Tracheal epithelial cell (primary cell): ENCODE data around the gene OR8H2. TPM values are rescaled to one million over a fixed set of nuclear protein-coding genes. Genes with fewer than 3 reads are reported as not detected.

Experiments
- total RNA-seq: library from RNA; depleted of rRNA; stranded (reverse); fragments of >200 nt; gene quantifications from 2 replicates; pipeline ENCODE4 v1.2.1, GENCODE V29; 2014

Gene OR8H2, protein sequence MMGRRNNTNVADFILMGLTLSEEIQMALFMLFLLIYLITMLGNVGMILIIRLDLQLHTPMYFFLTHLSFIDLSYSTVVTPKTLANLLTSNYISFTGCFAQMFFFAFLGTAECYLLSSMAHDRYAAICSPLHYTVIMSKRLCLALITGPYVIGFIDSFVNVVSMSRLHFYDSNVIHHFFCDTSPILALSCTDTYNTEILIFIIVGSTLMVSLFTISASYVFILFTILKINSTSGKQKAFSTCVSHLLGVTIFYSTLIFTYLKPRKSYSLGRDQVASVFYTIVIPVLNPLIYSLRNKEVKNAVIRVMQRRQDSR
- not detected in 2 replicates for total RNA-seq

DNA sequence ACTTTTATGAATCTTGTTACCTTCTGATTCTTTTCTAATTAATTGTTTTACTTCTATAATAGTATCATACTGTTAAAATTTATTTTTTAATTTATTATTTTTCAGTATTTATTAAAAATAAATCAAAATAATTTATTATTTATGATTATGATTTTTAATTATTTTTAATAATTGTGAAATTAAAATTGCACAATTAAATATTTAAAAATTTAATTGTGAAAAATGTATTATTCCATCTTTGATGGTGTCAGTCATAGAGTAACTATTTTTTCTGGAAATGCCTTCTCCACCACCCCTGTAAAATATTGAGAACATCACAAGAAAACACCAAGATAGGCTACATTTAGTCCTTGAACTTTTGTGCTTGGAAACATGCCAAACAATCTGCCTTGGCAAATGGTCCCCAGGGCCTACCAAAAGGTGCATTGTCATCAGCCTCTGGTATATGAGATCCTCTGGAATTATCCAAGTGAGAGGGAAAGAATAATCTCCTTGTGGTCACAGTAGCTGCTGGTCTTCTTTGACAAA lies at the start of gene OR8H2:
OR8H2 (plus strand) TSS at position 478 of the 528 bp plus-strand sequence. CDS start 1,356 bp downstream, outside the sequence.

DNA sequence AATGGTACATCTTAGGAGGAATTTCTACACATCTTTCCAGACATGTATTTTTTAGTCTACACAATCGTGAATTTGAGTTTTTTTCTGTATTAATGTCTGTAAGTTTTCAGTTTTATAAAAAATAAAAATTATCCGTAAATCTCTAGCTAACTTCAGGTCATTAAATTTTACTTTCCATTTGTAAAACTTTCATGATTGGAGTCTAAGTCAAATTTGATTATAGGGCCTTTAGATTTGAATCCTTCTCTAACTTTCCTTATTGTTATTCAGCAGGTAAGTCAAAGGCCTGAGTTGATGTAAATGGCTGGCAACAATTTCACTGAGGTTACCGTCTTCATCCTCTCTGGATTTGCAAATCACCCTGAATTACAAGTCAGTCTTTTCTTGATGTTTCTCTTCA lies 10.5 kb upstream of the OR8H2 start, which contains the start of gene OR8I2:
OR8I2 (plus strand) TSS at position 301 of the 400 bp plus-strand sequence; CDS start at position 301, 0 bp downstream.

DNA sequence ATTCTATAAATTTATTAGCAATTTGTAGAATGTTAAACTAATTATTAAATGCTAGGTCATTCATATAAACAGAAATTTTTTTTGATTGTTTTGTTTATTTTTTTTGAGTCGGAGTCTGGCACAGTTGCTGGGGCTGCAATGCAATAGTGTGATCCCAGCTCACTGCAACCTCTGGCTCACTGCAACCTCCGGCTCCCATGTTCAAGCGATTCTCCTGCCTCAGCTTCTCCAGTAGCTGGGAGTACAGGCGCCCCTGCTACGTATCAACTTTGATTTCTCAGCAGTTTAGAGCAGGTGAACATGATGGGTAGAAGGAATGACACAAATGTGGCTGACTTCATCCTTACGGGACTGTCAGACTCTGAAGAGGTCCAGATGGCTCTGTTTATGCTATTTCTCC lies 18.6 kb downstream of the OR8H2 start, which contains the start of gene OR8H3:
OR8H3 (plus strand) TSS at position 301 of the 400 bp plus-strand sequence; CDS start at position 301, 0 bp downstream.

DNA sequence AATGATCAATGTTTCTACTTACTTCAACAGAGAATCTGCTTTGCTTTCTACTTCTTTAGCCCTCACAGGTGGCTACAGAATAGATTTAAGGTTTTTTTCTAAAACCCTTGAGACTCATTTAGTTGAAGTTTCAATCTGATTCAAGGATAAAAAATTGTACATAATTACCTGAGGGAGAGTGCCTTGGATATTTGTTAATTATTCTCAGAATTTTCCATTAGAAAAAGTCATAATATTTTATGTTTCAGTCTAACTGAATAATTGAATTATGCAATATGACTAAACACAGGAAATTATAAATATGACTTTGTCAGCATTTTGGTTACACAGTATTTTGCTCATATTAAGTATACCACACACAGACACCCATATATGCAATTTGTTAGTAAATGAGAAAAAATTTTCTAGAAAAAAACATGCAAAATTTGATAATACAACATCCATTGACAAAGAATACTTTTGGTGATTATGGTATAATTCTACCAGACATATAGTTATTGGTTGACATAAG lies 36.7 kb downstream of the OR8H2 start, which contains the start of gene OR8J3:
OR8J3 (minus strand) TSS at position 51 of the 511 bp plus-strand sequence. CDS start 2,483 bp downstream, outside the sequence.

Other genes starting within 250 kb of the OR8H2 start
- gene TRIM51, start 220.4 kb upstream of the OR8H2 start, total RNA-seq: not detected in 2 replicates
- gene OR5W2, start 189.1 kb upstream of the OR8H2 start, total RNA-seq: not detected in 2 replicates
- not detected in 2 replicates for gene OR5I1, start 167.3 kb upstream of the OR8H2 start, total RNA-seq
- gene OR10AG1, start 133.7 kb upstream of the OR8H2 start, total RNA-seq: not detected in 2 replicates
- gene OR5F1, start 109.1 kb upstream of the OR8H2 start, total RNA-seq: not detected in 2 replicates
- gene OR5AS1, start 76.0 kb upstream of the OR8H2 start, total RNA-seq: under 0.01 TPM in 1 of 2 replicates, not detected in the other
- gene OR8I2, start 10.4 kb upstream of the OR8H2 start, total RNA-seq: not detected in 2 replicates
- gene OR8H3, start 18.7 kb downstream of the OR8H2 start, total RNA-seq: not detected in 2 replicates
- gene OR8J3, start 36.5 kb downstream of the OR8H2 start, total RNA-seq: under 0.01 TPM in 1 of 2 replicates, not detected in the other
- not detected in 2 replicates for gene OR8K5, start 56.6 kb downstream of the OR8H2 start, total RNA-seq
- not detected in 2 replicates for gene OR5J2, start 72.9 kb downstream of the OR8H2 start, total RNA-seq
- not detected in 2 replicates for gene OR5T2, start 130.6 kb downstream of the OR8H2 start, total RNA-seq
- not detected in 2 replicates for gene OR5T3, start 148.6 kb downstream of the OR8H2 start, total RNA-seq
- gene OR5T1, start 170.5 kb downstream of the OR8H2 start, total RNA-seq: not detected in 2 replicates
- gene OR8H1, start 188.6 kb downstream of the OR8H2 start, total RNA-seq: not detected in 2 replicates
- gene OR8K3, start 211.5 kb downstream of the OR8H2 start, total RNA-seq: not detected in 2 replicates
- not detected in 2 replicates for gene OR8K1, start 242.4 kb downstream of the OR8H2 start, total RNA-seq